ENCODE data around the gene CADM2.

The CADM2 gene

GRCh38 chr3:85074003-85074402 is 115.2 kb downstream of the CADM2 start:
- TF ChIP-seq CTCF (conservative IDR thresholded peaks at IDR 0.05) = no peak
- no peak for TF ChIP-seq ZFX (IDR thresholded peaks at IDR 0.05)
- H3K27ac ChIP-seq = no peak overlapping the region

GRCh38 chr3:85075663-85076062 is 116.9 kb downstream of the CADM2 start:
- H3K27ac ChIP-seq = no peak overlapping the region
- TF ChIP-seq CTCF (conservative IDR thresholded peaks at IDR 0.05) = no peak
- no peak for TF ChIP-seq ZFX (IDR thresholded peaks at IDR 0.05)

GRCh38 chr3:85077018-85077417 is 118.2 kb downstream of the CADM2 start:
- TF ChIP-seq CTCF (conservative IDR thresholded peaks at IDR 0.05) (no peak), ZFX (IDR thresholded peaks at IDR 0.05) (no peak)
- H3K27ac ChIP-seq = no peak overlapping the region

GRCh38 chr3:85081191-85081906 is 122.6 kb downstream of the CADM2 start:
- H3K27ac ChIP-seq = no peak overlapping the region
- no peak for TF ChIP-seq CTCF (conservative IDR thresholded peaks at IDR 0.05)
- no peak for TF ChIP-seq ZFX (IDR thresholded peaks at IDR 0.05)

GRCh38 chr3:85090495-85090894 is 131.7 kb downstream of the CADM2 start:
- no peak overlapping the region for H3K27ac ChIP-seq
- no peak for TF ChIP-seq ZFX (IDR thresholded peaks at IDR 0.05)
- no peak for TF ChIP-seq CTCF (conservative IDR thresholded peaks at IDR 0.05)

GRCh38 chr3:85100316-85100715 is 141.5 kb downstream of the CADM2 start:
- no peak for TF ChIP-seq ZFX (IDR thresholded peaks at IDR 0.05)
- TF ChIP-seq CTCF (conservative IDR thresholded peaks at IDR 0.05) = no peak

GRCh38 chr3:85102781-85103180 is 144.0 kb downstream of the CADM2 start:
- TF ChIP-seq CTCF (conservative IDR thresholded peaks at IDR 0.05) (no peak), ZFX (IDR thresholded peaks at IDR 0.05) (no peak)
- no peak overlapping the region for H3K27ac ChIP-seq

More at GRCh38 chr3:85100316-85100715, 141.5 kb downstream of the CADM2 start:
- H3K27ac ChIP-seq = no peak overlapping the region
